GM19023 (cell line): Measurements from ENCODE around the gene PRPS1.
A peak's percentile ranks its signal among the peaks of the same experiment; 100 is the strongest.
"Not testable (repeated sequence)": the region's sequence is repeated elsewhere in the genome, so short reads cannot be mapped to it uniquely, and the experiment has no call there.

ENCODE experiments used
- ATAC-seq: cut with Tn5 transposase; IDR thresholded peaks from one replicate; pipeline ENCODE4 v1.9.1; 2021; ENCODE audit warnings: mild to moderate bottlenecking, moderate library complexity; ENCODE audit not compliant: unreplicated experiment

Gene PRPS1

GRCh38 chrX:107627838-107628661, at the start of gene PRPS1:
PRPS1 (plus strand) TSS chrX:107628510; CDS start chrX:107628629, 119 bp downstream.
- ATAC-seq = peak; percentile 99

GRCh38 chrX:107579956-107580355, 48.4 kb upstream of the PRPS1 start:
- ATAC-seq = no peak

GRCh38 chrX:107581923-107582322, 46.4 kb upstream of the PRPS1 start:
- ATAC-seq = no peak

GRCh38 chrX:107589243-107589642, 39.1 kb upstream of the PRPS1 start:
- no peak for ATAC-seq

GRCh38 chrX:107596651-107597050, 31.7 kb upstream of the PRPS1 start:
- no peak for ATAC-seq

GRCh38 chrX:107597264-107597663, 31.0 kb upstream of the PRPS1 start:
- ATAC-seq = no peak

- no peak for ATAC-seq
Measured at GRCh38 chrX:107597791-107598190, 30.5 kb upstream of the PRPS1 start.

GRCh38 chrX:107599450-107599861, 28.9 kb upstream of the PRPS1 start:
- no peak for ATAC-seq

GRCh38 chrX:107600366-107600765, 27.9 kb upstream of the PRPS1 start:
- no peak for ATAC-seq

GRCh38 chrX:107601326-107601725, 27.0 kb upstream of the PRPS1 start:
- no peak for ATAC-seq

GRCh38 chrX:107601759-107602158, 26.6 kb upstream of the PRPS1 start:
- ATAC-seq = no peak

GRCh38 chrX:107602694-107603239, 25.5 kb upstream of the PRPS1 start:
- ATAC-seq = no peak

GRCh38 chrX:107603429-107604159, 24.7 kb upstream of the PRPS1 start:
- ATAC-seq = no peak

- not testable (repeated sequence) for ATAC-seq
Measured at GRCh38 chrX:107609061-107609460, 19.2 kb upstream of the PRPS1 start.

- no peak for ATAC-seq
Measured at GRCh38 chrX:107610667-107611066, 17.6 kb upstream of the PRPS1 start.

GRCh38 chrX:107619885-107620322, 8.4 kb upstream of the PRPS1 start:
- no peak for ATAC-seq

GRCh38 chrX:107624893-107625292, 3.4 kb upstream of the PRPS1 start:
- no peak for ATAC-seq

GRCh38 chrX:107625739-107626138, 2.6 kb upstream of the PRPS1 start:
- no peak for ATAC-seq

- ATAC-seq = no peak
Measured at GRCh38 chrX:107626481-107626880, 1.8 kb upstream of the PRPS1 start.

GRCh38 chrX:107626916-107627315, 1.4 kb upstream of the PRPS1 start:
- no peak for ATAC-seq

GRCh38 chrX:107628662-107629539, 591 bp downstream of the PRPS1 start:
- ATAC-seq = peak; percentile 38
